Heart right ventricle (tissue), 16 donors: ENCODE results near the gene PMP22. TPM values are rescaled to one million over a fixed set of nuclear protein-coding genes. Genes with fewer than 3 reads are reported as not detected.

Experiments
- ATAC-seq, 8 donors: fragments of 200-7000 bp; cut with Tn5 transposase; one replicate each; pipeline ENCODE4 v1.9.1; 2020; ENCODE audit warnings: mild to moderate bottlenecking in 8 of 8, moderate library complexity in 8 of 8, moderate number of reproducible peaks in 1 of 8
- DNase-seq, 2 donors: peaks; one replicate each; pipeline ENCODE4 v3.0.0-alpha.2; 2020
- H3K27ac ChIP-seq, 10 donors: fragments of 200-600 bp; sonication (generic) in 2 of 10; one replicate each; pipeline versions ENCODE4 v1.5.0 to v1.8.0; 2020 to 2022; ENCODE audit warnings: mild to moderate bottlenecking in 3 of 10
- H3K27me3 ChIP-seq, 7 donors: fragments of 200-600 bp; one replicate each; pipeline ENCODE4 v1.8.0; 2021 to 2022; ENCODE audit warnings: mild to moderate bottlenecking in 2 of 7
- H3K36me3 ChIP-seq, 9 donors: fragments of 200-600 bp; sonication (generic) in 1 of 9; one replicate each; pipeline versions ENCODE4 v1.5.0 to v1.8.0; 2020 to 2022; ENCODE audit warnings: mild to moderate bottlenecking in 2 of 9
- H3K4me1 ChIP-seq, 9 donors: fragments of 200-600 bp; sonication (generic) in 1 of 9; one replicate each; pipeline versions ENCODE4 v1.5.0 to v1.8.0; 2020 to 2022; ENCODE audit warnings: mild to moderate bottlenecking in 4 of 9
- H3K4me3 ChIP-seq, 10 donors: fragments of 200-600 bp; sonication (generic) in 2 of 10; one replicate each; pipeline versions ENCODE4 v1.5.0 to v1.8.0; 2020 to 2022; ENCODE audit warnings: mild to moderate bottlenecking in 7 of 10, moderate library complexity in 2 of 10
- H3K9me3 ChIP-seq, 11 donors: fragments of 200-600 bp in 10 of 11; sonication (generic) in 2 of 11; one replicate each; pipeline versions ENCODE4 v1.5.0 to v1.8.0; 2013 to 2022; ENCODE audit warnings: mild to moderate bottlenecking in 2 of 11, control low read depth in 1 of 11, moderate library complexity in 1 of 11
- WGBS, 2 donors: extraction: QIAGEN DNeasy Blood & Tissue Kit; methylation state at CpG; one replicate each; pipeline ENCODE4 v1.1.7; 2013; ENCODE audit warnings: inconsistent platforms in 1 of 2; 5-methylcytosine and 5-hydroxymethylcytosine counted together
- intact Hi-C, 10 donors: fragments of 100-400 bp; cut with DNase I; formaldehyde crosslinking; loops; one replicate each; pipeline versions ENCODE4 v1.11.1 to v1.14.2; 2022
- long read RNA-seq, 3 donors: library from polyadenylated mRNA; unstranded; transcript quantifications; one replicate each; pipeline ENCODE4 v2.0.0, GENCODE V29; 2020 to 2021
- polyA plus RNA-seq, 2 donors: library from polyadenylated mRNA; stranded (reverse); fragments of 200-250 nt; gene quantifications; one replicate each; pipeline ENCODE4 v1.2.3, GENCODE V29; 2013
- total RNA-seq, 10 donors: library from RNA; stranded (reverse); fragmentation: NEBNext Ultra II Directional in 3 of 10; extraction: Animal tissue kit (Norgen Biotek cat#: 25700) in 3 of 10; gene quantifications; one replicate each; pipeline versions ENCODE4 v1.2.1 to v1.2.4, GENCODE V29; 2021 to 2023
- TF ChIP-seq, protein P1 (sequence below), 9 donors: fragments of 200-600 bp; sonication (generic) in 2 of 9; IDR thresholded peaks; one replicate each; pipeline versions ENCODE4 v1.5.0 to v1.8.0; 2021 to 2022; ENCODE audit warnings: antibody characterized with exemption in 9 of 9, mild to moderate bottlenecking in 5 of 9, moderate library complexity in 1 of 9
- donor health status: Arrhythmogenic right ventricular cardiomyopathy.
- donor health status: ischemic (EF 13 %, LVEDD 7.1; RV severe dilation, severe dysfunction).
- donor health status: healthy with polysubstance abuse.
- donor health status: DM: no; HTN: yes; CAD: no.
- donor health status: DM: no; HTN: no; CAD: no.
- donor health status: ischemic (EF 25% LVEDD 6.9; RV normal size, moderate dysfunction).
- donor health status: ischemic (EF 25% LVEDD 5.7; RV mildly dilated, moderate dysfunction).
- donor health status: healthy.
- donor health status: DM: yes; HTN: yes; CAD: no.
- donor health status: Ischemic cardiomyopathy.
- donor health status: ischemic (EF 35%, LVEDD 5.7; RV mildly dilated, moderate dysfunction).
- donor health status: nonischemic (EF 11% LVEDD 7.7; RV severe dilation, severe dysfunction).
- donor health status: DM: yes; HTN: yes; CAD: no.
- donor health status: PGD.
- donor health status: ischemic (EF 29% LVEDD 5.4; RV normal size, mild dysfunction).
- donor health status: nonischemic (EF 23%, LVEDD 6.1; RV moderate dilation, normal function).

PMP22 gene
- total RNA-seq (100 to 1,000 TPM in 9 of 10 donors, 10 to 100 TPM in 1; 99.1 to 241 (median 158) TPM), polyA plus RNA-seq (100 to 1,000 TPM in 1 of 2 donors, 10 to 100 TPM in 1; 62.0 to 178 TPM)
- long read RNA-seq, donor 1, transcript PMP22-201 (5 exons, 1,861 nt) = minor isoform, 68 of 190 reads
- long read RNA-seq, donor 1, transcript PMP22-203 (5 exons, 1,817 nt) = major isoform, 77 of 190 reads
- long read RNA-seq, donor 1, partial matches to known transcripts = 24 of 190 reads
- long read RNA-seq, donor 1, other reads (novel, unspliced or antisense) = 17 of 190 reads
- long read RNA-seq, donor 2, transcript PMP22-201 (5 exons, 1,861 nt) = major isoform, 124 of 249 reads
- long read RNA-seq, donor 2, transcript PMP22-203 (5 exons, 1,817 nt) = minor isoform, 77 of 249 reads
- long read RNA-seq, donor 2, partial matches to known transcripts = 29 of 249 reads
- long read RNA-seq, donor 2, other reads (novel, unspliced or antisense) = 19 of 249 reads
- long read RNA-seq, donor 3, transcript PMP22-201 (5 exons, 1,861 nt) = minor isoform, 130 of 660 reads
- long read RNA-seq, donor 3, transcript PMP22-203 (5 exons, 1,817 nt) = major isoform, 347 of 660 reads
- long read RNA-seq, donor 3, partial matches to known transcripts = 127 of 660 reads
- long read RNA-seq, donor 3, other reads (novel, unspliced or antisense) = 50 of 660 reads

DNA sequence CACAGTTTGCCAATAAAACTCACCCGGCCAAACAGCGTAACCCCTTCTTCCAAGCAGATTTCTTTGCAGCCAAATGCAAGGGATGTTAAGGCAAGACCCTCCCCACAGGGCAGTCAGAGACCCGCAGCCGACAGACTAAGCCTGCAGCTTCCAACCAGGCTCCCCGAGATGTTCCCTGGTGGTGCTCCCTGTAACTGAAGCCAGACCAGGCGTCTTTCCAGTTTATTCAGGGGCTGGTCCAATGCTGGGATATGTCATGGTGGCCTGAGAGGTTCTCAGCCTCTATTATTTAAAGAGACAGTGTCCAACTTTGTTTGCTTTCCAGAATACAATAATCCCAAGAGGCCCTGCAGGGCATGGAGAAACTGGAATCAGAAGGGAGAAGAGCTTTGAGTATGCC is at the start of gene PMP22:
Gene PMP22 (minus strand): TSS at position 196 of the 400 bp plus-strand sequence. CDS start 4,599 bp downstream, outside the sequence.
- intact Hi-C loops = loop anchor here in 4 of 10 donors (5.0 to 10.0 kb wide), 6 partner anchors 37 to 150 kb away; partner anchors contain the start of gene TEKT3 (in 1 of the 4)
- WGBS, 2 donors = 28 to 54% methylated on average over 6 of the region's 6 CpGs
- no peak for ATAC-seq

DNA sequence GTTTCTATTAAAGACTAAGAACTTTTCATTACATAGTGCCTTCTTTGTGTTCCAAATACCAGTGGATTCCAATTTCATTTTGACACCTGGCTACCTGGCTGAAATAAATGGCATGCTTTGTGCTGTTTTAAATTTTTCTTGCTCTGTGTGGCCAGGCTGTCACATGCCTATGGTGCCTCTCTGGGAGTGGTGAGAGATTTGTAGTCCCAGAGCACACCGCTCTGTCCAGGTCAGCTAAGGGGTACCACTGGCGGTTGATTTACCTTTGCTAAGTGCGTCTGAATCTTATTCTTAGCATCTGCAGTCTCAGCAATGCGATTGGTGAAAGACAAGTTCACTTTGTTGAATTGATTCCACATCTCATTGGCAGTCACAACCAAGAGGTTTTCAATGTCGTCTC is 46.9 kb upstream of the PMP22 start:
- Histone ChIP-seq H3K4me1 (peaks cover 0 to 8% (median 0%) of the 10 kb centered on the region in 9 donors), H3K36me3 (no peaks in the 10 kb centered on the region), H3K9me3 (no peaks in the 10 kb centered on the region), H3K27me3 (no peaks in the 10 kb centered on the region), H3K4me3 (no peak overlapping the region), H3K27ac (no peak overlapping the region)
- DNase-seq = no peak
- TF ChIP-seq, protein P1, sequence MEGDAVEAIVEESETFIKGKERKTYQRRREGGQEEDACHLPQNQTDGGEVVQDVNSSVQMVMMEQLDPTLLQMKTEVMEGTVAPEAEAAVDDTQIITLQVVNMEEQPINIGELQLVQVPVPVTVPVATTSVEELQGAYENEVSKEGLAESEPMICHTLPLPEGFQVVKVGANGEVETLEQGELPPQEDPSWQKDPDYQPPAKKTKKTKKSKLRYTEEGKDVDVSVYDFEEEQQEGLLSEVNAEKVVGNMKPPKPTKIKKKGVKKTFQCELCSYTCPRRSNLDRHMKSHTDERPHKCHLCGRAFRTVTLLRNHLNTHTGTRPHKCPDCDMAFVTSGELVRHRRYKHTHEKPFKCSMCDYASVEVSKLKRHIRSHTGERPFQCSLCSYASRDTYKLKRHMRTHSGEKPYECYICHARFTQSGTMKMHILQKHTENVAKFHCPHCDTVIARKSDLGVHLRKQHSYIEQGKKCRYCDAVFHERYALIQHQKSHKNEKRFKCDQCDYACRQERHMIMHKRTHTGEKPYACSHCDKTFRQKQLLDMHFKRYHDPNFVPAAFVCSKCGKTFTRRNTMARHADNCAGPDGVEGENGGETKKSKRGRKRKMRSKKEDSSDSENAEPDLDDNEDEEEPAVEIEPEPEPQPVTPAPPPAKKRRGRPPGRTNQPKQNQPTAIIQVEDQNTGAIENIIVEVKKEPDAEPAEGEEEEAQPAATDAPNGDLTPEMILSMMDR (IDR thresholded peaks at IDR 0.05) = no peak
- intact Hi-C loops = no loop called here
- WGBS, 2 donors = 90% methylated on average over 5 of the region's 5 CpGs
- ATAC-seq = no peak

More for the DNA sequence above, at the start of gene PMP22:
- Histone ChIP-seq H3K27me3 (peaks cover 0 to 45% (median 0%) of the 10 kb centered on the region in 7 donors), H3K4me3 (peak within 1 kb of the TSS; percentile 8 to 89 (median 78)), H3K9me3 (no peaks in the 10 kb centered on the region), H3K4me1 (peaks cover 0 to 48% (median 36%) of the 10 kb centered on the region in 9 donors), H3K27ac (peak within 1 kb of the TSS; percentile 17 to 100 (median 97)), H3K36me3 (no peaks in the 10 kb centered on the region)
- peak; percentile 34 to 70 for DNase-seq
- TF ChIP-seq, protein P1 (IDR thresholded peaks at IDR 0.05) = peak in 3 of 9 donors; percentile 11 to 14 (median 14)

DNA sequence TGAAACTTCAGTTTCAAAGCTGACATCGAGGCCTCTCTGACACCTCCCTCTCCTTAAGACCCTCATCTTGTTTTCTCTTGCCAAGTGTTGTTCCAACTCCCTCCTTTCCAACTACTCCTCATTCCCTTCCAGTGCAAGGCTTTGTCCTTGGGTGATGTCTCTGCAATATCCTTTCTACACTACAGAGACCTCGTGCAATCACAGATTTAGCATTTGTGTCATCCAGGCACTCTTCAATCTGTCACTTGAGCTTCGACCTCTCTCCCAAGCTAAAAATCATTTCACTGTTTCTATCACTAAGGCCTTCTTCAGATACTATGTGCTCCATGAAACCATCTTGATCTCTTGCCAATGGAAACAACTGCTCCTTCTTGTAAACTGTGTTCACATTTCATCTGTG is 44.7 kb upstream of the PMP22 start:
- Histone ChIP-seq H3K9me3 (no peaks in the 10 kb centered on the region), H3K27me3 (no peaks in the 10 kb centered on the region), H3K36me3 (no peaks in the 10 kb centered on the region), H3K27ac (no peak overlapping the region), H3K4me1 (peaks cover 0 to 8% (median 0%) of the 10 kb centered on the region in 9 donors), H3K4me3 (no peak overlapping the region)
- TF ChIP-seq, protein P1 (IDR thresholded peaks at IDR 0.05) = no peak
- ATAC-seq (peak in 2 of 8 donors; percentile 37 to 48), DNase-seq (no peak)
- WGBS, 2 donors = 35 to 50% methylated on average over 3 of the region's 3 CpGs
- intact Hi-C loops = no loop called here

DNA sequence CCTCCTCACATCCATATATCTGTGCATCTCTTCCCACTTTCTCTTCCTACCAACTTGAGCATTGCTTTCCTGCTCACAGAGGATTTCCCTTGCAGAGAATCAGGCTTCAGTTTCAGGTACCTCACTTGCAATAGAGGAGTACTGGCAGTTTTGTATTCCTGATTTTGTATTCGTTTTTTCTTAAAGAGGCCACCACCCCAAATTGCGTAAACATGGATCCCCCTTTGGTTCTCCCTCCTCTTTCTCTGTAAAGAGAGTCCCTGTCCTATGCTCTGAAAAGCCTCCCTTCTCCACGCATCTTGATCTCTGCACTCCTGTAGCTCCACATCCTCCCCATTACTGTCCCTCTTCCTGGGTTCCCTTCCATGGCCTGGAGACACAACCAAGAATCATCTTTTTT is 44.1 kb upstream of the PMP22 start:
- ATAC-seq = no peak
- H3K27me3 ChIP-seq = no peaks in the 10 kb centered on the region
- DNase-seq = no peak
- H3K36me3 ChIP-seq = no peaks in the 10 kb centered on the region
- H3K9me3 ChIP-seq = no peaks in the 10 kb centered on the region
- H3K27ac ChIP-seq = no peak overlapping the region
- TF ChIP-seq, protein P1 (IDR thresholded peaks at IDR 0.05) = no peak
- no peak overlapping the region for H3K4me3 ChIP-seq
- WGBS, 2 donors = 56 to 70% methylated on average over 3 of the region's 3 CpGs
- intact Hi-C loops = no loop called here
- H3K4me1 ChIP-seq = peaks cover 0 to 8% (median 0%) of the 10 kb centered on the region in 9 donors
